Brain pericyte (primary cell): Measurements from ENCODE around the gene CCDC106.

Experiments
- DNase-seq: peaks from one replicate; pipeline ENCODE4 v3.0.0-alpha.2; 2012; ENCODE audit warnings: low read depth, low spot score

CCDC106 gene

GRCh38 chr19:55613930-55614710, 33.9 kb upstream of the CCDC106 start:
- no peak for DNase-seq

GRCh38 chr19:55614711-55615542, 33.1 kb upstream of the CCDC106 start:
- no peak for DNase-seq

- DNase-seq: no peak
Measured at GRCh38 chr19:55615543-55616394, 32.2 kb upstream of the CCDC106 start.

GRCh38 chr19:55616395-55616875, 31.6 kb upstream of the CCDC106 start:
- DNase-seq: no peak

- DNase-seq: no peak
Measured at GRCh38 chr19:55617426-55617825, 30.6 kb upstream of the CCDC106 start.

- no peak for DNase-seq
Measured at GRCh38 chr19:55618426-55618825, 29.6 kb upstream of the CCDC106 start.

- no peak for DNase-seq
Measured at GRCh38 chr19:55619286-55619685, 28.7 kb upstream of the CCDC106 start.

- DNase-seq: no peak
Measured at GRCh38 chr19:55620410-55621204, 27.4 kb upstream of the CCDC106 start.

GRCh38 chr19:55621205-55621672, 26.8 kb upstream of the CCDC106 start:
- DNase-seq: no peak

GRCh38 chr19:55621673-55622231, 26.3 kb upstream of the CCDC106 start:
- DNase-seq: no peak

GRCh38 chr19:55622242-55622969, 25.6 kb upstream of the CCDC106 start:
- DNase-seq: no peak

GRCh38 chr19:55623130-55623529, 24.9 kb upstream of the CCDC106 start:
- no peak for DNase-seq

- no peak for DNase-seq
Measured at GRCh38 chr19:55623561-55623960, 24.5 kb upstream of the CCDC106 start.

- DNase-seq: peak; percentile 68
Measured at GRCh38 chr19:55624109-55625003, 23.7 kb upstream of the CCDC106 start, which contains the start of gene ZNF784. Gene ZNF784, minus strand, starts transcription at chr19:55624566. Its CDS starts 5 bp downstream, at chr19:55624561.

GRCh38 chr19:55625004-55625326, 23.0 kb upstream of the CCDC106 start:
- DNase-seq: no peak

GRCh38 chr19:55626350-55626749, 21.7 kb upstream of the CCDC106 start:
- no peak for DNase-seq

GRCh38 chr19:55632463-55632834, 15.6 kb upstream of the CCDC106 start:
- DNase-seq: peak; percentile 69

- DNase-seq: no peak
Measured at GRCh38 chr19:55633861-55634260, 14.2 kb upstream of the CCDC106 start.

GRCh38 chr19:55635334-55635717, 12.7 kb upstream of the CCDC106 start:
- DNase-seq: no peak
